ENCODE measurements around the gene MAGI2. TPM values are rescaled to one million over a fixed set of nuclear protein-coding genes. Genes with fewer than 3 reads are reported as not detected.

Gene MAGI2
- total and polyA plus RNA-seq, 2 experiments from 2014 or later: 10.4 to 26.4 TPM

GRCh38 chr7:78047800-78048199 is 1405.7 kb downstream of the MAGI2 start:
- no peaks in the 10 kb centered on the region for H3K9me2 ChIP-seq (ENCODE audit: insufficient read depth)
- Mint-ChIP-seq H3K27me3 (ENCODE audit: insufficient read depth, low read depth, poor library complexity) (no peaks in the 10 kb centered on the region), H3K36me3 (ENCODE audit: low read depth) (no peaks in the 10 kb centered on the region), H3K9me3 (no peaks in the 10 kb centered on the region), H3K4me3 (no peak overlapping the region), H3K27ac (no peak overlapping the region), H3K4me1 (peaks cover 10% of the 10 kb centered on the region)
- H3F3A ChIP-seq (replicated peaks; ENCODE audit: low read depth): no peaks in the 10 kb centered on the region
- no peak overlapping the region for H3K4me2 ChIP-seq
- no peak overlapping the region for H3K27ac ChIP-seq (ENCODE audit: low read depth)
- peaks cover 5% of the 10 kb centered on the region for H3K4me1 ChIP-seq (ENCODE audit: insufficient read depth)
- H3K36me3 ChIP-seq (ENCODE audit: insufficient read depth): no peaks in the 10 kb centered on the region
- no peaks in the 10 kb centered on the region for H3K27me3 ChIP-seq (ENCODE audit: insufficient read depth)
- H4K20me1 ChIP-seq (replicated peaks; ENCODE audit: insufficient read depth): no peaks in the 10 kb centered on the region
- no peak overlapping the region for H3K4me3 ChIP-seq
- no peak for ATAC-seq
- TF ChIP-seq ZNF114 (CRISPR knock-in tag; IDR thresholded peaks at IDR 0.05) (no peak), REST (IDR thresholded peaks at IDR 0.05; ENCODE audit: unreplicated experiment) (no peak), STAT1 (IDR thresholded peaks at IDR 0.05; ENCODE audit: unreplicated experiment) (no peak), ZNF331 (CRISPR knock-in tag; IDR thresholded peaks at IDR 0.05; ENCODE audit: low read depth) (no peak), ETS1 (IDR thresholded peaks at IDR 0.05) (no peak), CREB1 (CRISPR knock-in tag; IDR thresholded peaks at IDR 0.05; ENCODE audit: low read depth) (no peak), EZH2phosphoT487 (IDR thresholded peaks at IDR 0.05; ENCODE audit: unreplicated experiment) (no peak), EZH2 (IDR thresholded peaks at IDR 0.05; ENCODE audit: low read depth, unreplicated experiment) (no peak), JUNB (IDR thresholded peaks at IDR 0.05; ENCODE audit: unreplicated experiment) (no peak), POLR2AphosphoS5 (IDR thresholded peaks at IDR 0.05; ENCODE audit: low read depth) (no peak)
- TF ChIP-seq, protein P1, sequence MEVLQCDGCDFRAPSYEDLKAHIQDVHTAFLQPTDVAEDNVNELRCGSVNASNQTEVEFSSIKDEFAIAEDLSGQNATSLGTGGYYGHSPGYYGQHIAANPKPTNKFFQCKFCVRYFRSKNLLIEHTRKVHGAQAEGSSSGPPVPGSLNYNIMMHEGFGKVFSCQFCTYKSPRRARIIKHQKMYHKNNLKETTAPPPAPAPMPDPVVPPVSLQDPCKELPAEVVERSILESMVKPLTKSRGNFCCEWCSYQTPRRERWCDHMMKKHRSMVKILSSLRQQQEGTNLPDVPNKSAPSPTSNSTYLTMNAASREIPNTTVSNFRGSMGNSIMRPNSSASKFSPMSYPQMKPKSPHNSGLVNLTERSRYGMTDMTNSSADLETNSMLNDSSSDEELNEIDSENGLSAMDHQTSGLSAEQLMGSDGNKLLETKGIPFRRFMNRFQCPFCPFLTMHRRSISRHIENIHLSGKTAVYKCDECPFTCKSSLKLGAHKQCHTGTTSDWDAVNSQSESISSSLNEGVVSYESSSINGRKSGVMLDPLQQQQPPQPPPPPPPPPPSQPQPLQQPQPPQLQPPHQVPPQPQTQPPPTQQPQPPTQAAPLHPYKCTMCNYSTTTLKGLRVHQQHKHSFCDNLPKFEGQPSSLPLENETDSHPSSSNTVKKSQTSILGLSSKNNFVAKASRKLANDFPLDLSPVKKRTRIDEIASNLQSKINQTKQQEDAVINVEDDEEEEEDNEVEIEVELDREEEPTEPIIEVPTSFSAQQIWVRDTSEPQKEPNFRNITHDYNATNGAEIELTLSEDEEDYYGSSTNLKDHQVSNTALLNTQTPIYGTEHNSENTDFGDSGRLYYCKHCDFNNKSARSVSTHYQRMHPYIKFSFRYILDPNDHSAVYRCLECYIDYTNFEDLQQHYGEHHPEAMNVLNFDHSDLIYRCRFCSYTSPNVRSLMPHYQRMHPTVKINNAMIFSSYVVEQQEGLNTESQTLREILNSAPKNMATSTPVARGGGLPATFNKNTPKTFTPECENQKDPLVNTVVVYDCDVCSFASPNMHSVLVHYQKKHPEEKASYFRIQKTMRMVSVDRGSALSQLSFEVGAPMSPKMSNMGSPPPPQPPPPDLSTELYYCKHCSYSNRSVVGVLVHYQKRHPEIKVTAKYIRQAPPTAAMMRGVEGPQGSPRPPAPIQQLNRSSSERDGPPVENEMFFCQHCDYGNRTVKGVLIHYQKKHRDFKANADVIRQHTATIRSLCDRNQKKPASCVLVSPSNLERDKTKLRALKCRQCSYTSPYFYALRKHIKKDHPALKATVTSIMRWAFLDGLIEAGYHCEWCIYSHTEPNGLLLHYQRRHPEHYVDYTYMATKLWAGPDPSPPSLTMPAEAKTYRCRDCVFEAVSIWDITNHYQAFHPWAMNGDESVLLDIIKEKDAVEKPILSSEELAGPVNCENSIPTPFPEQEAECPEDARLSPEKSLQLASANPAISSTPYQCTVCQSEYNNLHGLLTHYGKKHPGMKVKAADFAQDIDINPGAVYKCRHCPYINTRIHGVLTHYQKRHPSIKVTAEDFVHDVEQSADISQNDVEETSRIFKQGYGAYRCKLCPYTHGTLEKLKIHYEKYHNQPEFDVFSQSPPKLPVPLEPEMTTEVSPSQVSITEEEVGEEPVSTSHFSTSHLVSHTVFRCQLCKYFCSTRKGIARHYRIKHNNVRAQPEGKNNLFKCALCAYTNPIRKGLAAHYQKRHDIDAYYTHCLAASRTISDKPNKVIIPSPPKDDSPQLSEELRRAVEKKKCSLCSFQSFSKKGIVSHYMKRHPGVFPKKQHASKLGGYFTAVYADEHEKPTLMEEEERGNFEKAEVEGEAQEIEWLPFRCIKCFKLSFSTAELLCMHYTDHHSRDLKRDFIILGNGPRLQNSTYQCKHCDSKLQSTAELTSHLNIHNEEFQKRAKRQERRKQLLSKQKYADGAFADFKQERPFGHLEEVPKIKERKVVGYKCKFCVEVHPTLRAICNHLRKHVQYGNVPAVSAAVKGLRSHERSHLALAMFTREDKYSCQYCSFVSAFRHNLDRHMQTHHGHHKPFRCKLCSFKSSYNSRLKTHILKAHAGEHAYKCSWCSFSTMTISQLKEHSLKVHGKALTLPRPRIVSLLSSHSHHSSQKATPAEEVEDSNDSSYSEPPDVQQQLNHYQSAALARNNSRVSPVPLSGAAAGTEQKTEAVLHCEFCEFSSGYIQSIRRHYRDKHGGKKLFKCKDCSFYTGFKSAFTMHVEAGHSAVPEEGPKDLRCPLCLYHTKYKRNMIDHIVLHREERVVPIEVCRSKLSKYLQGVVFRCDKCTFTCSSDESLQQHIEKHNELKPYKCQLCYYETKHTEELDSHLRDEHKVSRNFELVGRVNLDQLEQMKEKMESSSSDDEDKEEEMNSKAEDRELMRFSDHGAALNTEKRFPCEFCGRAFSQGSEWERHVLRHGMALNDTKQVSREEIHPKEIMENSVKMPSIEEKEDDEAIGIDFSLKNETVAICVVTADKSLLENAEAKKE (CRISPR knock-in tag; IDR thresholded peaks at IDR 0.05): no peak
- TF ChIP-seq, protein P2, sequence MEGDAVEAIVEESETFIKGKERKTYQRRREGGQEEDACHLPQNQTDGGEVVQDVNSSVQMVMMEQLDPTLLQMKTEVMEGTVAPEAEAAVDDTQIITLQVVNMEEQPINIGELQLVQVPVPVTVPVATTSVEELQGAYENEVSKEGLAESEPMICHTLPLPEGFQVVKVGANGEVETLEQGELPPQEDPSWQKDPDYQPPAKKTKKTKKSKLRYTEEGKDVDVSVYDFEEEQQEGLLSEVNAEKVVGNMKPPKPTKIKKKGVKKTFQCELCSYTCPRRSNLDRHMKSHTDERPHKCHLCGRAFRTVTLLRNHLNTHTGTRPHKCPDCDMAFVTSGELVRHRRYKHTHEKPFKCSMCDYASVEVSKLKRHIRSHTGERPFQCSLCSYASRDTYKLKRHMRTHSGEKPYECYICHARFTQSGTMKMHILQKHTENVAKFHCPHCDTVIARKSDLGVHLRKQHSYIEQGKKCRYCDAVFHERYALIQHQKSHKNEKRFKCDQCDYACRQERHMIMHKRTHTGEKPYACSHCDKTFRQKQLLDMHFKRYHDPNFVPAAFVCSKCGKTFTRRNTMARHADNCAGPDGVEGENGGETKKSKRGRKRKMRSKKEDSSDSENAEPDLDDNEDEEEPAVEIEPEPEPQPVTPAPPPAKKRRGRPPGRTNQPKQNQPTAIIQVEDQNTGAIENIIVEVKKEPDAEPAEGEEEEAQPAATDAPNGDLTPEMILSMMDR (conservative IDR thresholded peaks at IDR 0.05; ENCODE audit: low read depth in 2 of 2): no peak
- H2AFZ ChIP-seq: no peak overlapping the region
- DNase-seq (ENCODE audit: low spot score): no peak
- no peaks in the 10 kb centered on the region for H3K79me2 ChIP-seq (replicated peaks; ENCODE audit: insufficient read depth)
